HFF-Myc (cell line): ENCODE results near the gene MRPL43.

ENCODE experiments used
- DNase-seq: peaks from one replicate; pipeline ENCODE4 v3.0.0-alpha.2; 2011; ENCODE audit warnings: low read depth; ENCODE audit errors: extremely low read depth
- H3K4me3 ChIP-seq: replicated peaks from 2 replicates; pipeline ENCODE4 v1.5.1; 2011; ENCODE audit warnings: low read depth, mild to moderate bottlenecking, control low read depth, low read length
- TF ChIP-seq, protein P1 (sequence below): IDR thresholded peaks from 2 replicates; pipeline ENCODE4 v1.5.1; 2012; ENCODE audit warnings: mild to moderate bottlenecking, low read depth, low read length, control low read depth; ENCODE audit errors: missing control alignments

The MRPL43 gene

DNA sequence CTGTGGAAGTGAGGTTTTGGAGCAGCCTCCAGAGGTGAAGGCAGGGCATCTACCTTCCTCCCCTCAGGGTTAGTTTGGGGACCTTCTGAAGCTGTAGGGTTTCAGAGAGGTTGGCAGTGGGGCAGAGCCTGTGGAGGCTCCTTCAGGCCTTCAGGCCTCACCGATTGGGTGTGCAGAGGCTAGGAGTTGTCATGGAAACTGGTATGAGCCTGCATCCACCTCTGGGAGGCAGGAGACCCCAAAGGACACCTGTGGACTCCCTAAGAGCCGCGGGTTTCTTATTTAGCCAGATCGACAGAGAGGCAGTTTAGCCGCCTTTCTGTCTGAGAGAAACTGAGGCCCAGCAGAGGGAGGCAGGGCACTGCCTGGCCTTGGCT, 14.3 kb upstream of the MRPL43 start:
- H3K4me3 ChIP-seq = peak overlapping the region; percentile 84
- TF ChIP-seq, protein P1, sequence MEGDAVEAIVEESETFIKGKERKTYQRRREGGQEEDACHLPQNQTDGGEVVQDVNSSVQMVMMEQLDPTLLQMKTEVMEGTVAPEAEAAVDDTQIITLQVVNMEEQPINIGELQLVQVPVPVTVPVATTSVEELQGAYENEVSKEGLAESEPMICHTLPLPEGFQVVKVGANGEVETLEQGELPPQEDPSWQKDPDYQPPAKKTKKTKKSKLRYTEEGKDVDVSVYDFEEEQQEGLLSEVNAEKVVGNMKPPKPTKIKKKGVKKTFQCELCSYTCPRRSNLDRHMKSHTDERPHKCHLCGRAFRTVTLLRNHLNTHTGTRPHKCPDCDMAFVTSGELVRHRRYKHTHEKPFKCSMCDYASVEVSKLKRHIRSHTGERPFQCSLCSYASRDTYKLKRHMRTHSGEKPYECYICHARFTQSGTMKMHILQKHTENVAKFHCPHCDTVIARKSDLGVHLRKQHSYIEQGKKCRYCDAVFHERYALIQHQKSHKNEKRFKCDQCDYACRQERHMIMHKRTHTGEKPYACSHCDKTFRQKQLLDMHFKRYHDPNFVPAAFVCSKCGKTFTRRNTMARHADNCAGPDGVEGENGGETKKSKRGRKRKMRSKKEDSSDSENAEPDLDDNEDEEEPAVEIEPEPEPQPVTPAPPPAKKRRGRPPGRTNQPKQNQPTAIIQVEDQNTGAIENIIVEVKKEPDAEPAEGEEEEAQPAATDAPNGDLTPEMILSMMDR = no peak
- DNase-seq = no peak

DNA sequence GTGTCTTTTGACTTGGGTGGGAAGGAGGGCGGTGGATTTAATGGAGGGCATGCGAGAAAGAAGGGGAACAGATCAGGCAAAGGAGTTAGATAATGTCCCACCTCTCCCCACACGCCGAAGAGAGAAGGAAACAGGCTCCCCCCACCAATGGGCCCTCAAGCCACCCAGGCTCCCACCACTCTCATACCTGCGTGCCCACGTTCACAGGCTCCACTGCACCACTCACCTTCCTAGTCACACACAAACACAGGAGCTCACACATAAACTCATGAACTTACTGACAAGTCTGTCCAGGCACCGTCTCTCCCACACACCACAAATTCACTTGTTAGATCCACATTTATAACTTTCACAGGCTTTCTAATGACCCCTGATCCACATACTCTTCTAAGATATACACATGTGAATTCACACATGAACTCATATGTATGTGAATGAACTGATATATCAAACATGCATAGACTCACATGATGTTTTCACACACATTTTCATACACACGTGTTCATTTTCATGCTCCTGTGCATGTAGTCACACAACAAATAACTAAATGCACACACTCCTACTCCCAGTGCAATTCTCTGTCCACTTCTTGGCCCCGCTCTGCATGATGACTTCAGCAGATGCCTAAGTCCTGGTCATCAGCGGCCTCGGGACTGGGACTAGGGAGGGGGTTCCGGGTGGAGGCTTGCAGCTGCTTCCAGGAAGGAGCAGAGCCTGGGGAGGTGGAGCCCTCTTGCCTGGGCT, 13.8 kb upstream of the MRPL43 start:
- peak overlapping the region; percentile 84 for H3K4me3 ChIP-seq
- no peak for DNase-seq
- TF ChIP-seq, protein P1 = no peak

DNA sequence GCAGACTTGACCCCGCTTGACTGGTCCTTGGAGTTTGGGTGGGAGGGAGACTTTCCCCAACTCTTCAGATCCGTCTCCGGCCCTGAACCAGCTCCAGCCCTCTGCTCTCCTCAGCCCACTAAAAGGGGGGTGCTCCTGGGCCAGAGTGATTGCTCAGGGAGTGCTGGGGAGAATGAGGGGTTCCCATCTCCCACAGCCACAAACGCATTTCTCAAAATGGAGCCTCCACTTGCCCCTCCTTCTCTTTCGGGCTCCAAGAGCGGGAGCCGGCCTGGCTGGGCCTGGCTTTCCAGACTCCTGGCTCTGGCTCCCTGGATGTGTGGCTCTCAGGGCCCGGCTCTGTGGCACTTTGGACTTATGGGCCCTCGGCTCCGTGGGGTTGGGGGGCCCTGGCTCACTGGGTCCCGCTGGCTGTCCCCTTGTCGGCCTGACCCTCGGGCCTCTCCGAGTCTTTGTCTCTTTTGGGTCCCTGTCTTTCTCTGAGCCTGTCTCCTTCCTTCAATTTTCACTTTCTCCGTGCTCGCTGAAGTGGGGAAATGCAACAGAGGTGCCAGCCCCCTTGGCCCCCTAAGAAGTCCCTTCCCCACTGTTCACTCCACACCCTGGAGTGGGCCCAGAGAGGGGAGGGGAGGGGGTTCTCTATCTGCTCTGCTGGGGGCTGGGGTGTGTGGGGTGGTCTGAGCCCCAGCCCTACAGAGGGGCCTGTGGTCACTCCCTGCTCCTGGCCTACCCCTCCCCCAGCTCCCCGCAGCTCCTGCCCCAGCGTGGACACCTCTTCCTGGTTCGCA, 13.0 kb upstream of the MRPL43 start:
- peak overlapping the region; percentile 84 for H3K4me3 ChIP-seq
- TF ChIP-seq, protein P1 = no peak
- no peak for DNase-seq

DNA sequence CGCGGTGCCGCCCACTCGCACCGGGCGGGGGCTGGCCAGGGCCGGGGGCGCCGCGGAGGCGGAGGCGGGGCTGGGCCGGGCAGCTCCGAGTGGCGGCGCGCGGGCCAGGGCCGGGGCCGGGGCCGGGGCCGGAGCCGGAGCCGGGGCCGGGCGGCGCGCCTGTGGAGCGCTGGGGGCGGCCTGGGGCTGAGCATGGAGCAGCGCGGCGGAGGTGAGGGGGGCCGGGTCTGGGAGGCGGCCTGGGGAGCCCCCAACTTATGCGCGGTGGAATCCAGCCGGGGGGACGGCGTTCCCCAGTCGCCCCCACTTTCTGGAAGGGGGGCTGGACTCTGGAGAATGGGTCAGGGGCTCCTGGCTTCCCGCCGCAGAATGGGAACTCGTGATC, 12.4 kb upstream of the MRPL43 start, which contains the start of gene LZTS2:
Gene LZTS2 (plus strand): TSS at position 67 of the 385 bp plus-strand sequence. CDS start 2,731 bp downstream, outside the sequence.
- TF ChIP-seq, protein P1 = no peak
- H3K4me3 ChIP-seq = peak within 1 kb of the TSS; percentile 84
- no peak for DNase-seq

DNA sequence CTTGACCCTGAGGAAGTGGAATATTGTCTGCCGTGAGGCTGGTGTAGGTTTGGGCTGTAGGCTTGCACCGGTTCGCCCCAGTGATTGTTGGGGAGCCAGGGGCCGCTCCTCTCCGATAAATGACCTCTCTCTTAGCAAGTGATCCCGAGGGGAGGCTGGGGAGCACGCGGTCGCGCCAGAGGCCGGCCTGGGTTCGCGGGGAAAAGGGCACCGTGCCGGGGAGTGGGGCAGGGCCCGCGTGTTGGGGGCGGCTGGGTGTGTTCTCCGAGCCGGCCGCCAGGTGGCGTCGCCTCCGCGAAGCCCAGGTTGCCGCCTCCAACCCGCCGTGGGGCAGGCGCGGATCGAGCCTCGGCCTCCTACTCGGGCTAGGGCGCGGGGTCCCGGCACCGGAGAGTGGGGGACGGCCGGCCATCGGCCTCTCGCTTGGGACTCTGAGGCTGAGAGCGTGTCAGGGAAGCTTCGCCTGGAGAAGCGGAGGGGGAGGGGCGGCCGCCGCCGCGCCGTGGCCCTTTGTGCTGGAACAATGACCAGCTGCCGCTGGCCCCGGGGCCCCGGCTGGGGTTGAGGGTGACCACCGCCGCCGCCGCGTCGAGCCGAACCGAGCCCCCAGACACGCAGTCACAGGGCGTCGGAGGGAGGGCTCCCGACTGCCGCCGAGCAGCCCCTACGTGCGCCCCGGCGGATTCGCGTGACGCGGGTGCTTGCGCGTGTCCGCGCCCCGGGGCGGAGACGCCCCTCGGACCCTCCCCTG, 11.9 kb upstream of the MRPL43 start:
- TF ChIP-seq, protein P1 = peak; percentile 80
- H3K4me3 ChIP-seq = peak overlapping the region; percentile 84
- no peak for DNase-seq

DNA sequence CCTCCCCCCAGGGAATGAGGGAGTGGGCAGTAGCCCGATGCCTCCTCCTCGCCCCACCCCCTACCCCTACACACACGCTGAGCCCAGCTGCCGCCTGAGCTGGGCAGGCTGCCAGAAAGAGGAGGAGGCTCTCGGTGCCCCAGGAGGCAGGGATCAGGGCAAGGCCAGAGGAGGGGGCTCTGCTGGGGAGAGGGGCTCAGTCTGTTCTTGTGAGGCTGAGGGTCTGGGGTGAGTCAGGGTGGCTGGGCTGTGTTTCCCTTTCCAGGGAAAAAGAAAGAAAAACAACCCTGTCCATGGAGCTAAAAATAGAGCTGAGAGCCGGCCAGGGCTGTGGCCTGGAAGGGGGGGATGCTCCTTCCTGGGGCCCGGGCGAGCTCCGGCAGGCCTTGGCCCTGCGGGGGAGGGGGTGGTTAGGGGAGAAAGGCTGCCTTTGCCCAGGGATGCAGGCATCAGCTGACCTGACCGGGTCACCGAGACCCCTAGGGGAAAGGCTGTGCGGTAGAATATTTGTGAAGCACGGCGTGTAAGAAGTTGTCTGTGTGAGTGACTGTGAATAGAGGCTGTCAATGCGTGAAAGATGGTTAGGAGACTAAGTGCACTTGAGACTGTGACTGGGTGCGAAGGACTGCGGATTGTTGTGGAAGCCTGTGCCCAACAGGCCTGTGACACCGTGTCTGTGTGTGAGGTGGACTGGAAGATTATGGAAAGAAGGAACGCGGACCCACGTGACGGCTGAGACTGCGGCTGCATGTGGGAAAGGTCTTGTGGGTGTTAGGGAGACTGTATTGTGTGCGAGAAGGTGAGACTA, 11.1 kb upstream of the MRPL43 start:
- H3K4me3 ChIP-seq = peak overlapping the region; percentile 84
- TF ChIP-seq, protein P1 = no peak
- DNase-seq = no peak
